Suprapubic skin (tissue), 3 donors: ENCODE results near the gene SFMBT1.

Experiments
- POLR2A ChIP-seq, 2 donors: fragments of 450-650 bp; IDR thresholded peaks; one replicate each; pipeline ENCODE4 v1.6.1; 2017; ENCODE audit warnings: antibody characterized with exemption in 2 of 2, mild to moderate bottlenecking in 2 of 2, moderate library complexity in 2 of 2
- TF ChIP-seq, protein P1 (sequence below), 2 donors: fragments of 200-600 bp in 1 of 2; fragments of 450-650 bp in 1 of 2; sonication (generic) in 1 of 2; IDR thresholded peaks; one replicate each; pipeline ENCODE4 v1.5.1; 2016 to 2019; ENCODE audit warnings: antibody characterized with exemption in 2 of 2, mild to moderate bottlenecking in 1 of 2, moderate library complexity in 1 of 2

DNA sequence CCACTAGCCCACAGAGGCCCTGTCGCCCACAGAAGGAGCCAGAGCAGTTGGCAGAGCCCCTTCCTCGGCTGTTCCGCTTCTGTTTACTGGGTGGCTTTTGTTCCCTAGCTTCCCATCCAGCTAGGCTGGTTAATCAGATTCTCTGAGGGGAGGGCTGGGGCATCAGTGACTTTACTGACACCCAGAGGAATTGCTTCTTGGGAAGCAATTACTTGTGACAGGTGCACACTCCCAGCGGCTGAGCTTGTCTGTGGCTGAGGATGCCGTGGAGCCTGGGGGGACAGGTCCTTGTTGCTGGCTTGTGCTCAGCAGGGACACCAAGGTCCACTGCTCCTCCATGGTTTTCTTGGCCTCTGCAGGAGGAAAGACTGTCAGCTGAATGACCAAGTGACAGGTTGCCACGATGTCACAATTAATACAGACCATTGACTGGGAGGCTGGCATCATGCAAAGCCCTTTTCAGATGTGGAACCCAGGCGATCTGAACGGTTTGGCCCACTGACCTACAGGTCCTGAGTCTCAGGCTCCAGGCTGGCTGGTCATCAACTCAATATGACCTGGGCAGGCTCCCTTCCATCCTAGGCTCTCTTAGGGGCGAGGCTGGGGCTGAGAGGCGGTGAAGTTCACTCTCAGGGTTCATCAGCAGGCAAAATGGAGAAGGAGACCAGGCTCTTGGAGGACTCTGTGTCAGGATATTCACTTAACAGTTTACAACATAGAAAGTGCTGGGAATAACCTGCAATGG lies 31.8 kb upstream of the SFMBT1 start:
- TF ChIP-seq POLR2A (IDR thresholded peaks at IDR 0.05), result no peak
- TF ChIP-seq, protein P1, sequence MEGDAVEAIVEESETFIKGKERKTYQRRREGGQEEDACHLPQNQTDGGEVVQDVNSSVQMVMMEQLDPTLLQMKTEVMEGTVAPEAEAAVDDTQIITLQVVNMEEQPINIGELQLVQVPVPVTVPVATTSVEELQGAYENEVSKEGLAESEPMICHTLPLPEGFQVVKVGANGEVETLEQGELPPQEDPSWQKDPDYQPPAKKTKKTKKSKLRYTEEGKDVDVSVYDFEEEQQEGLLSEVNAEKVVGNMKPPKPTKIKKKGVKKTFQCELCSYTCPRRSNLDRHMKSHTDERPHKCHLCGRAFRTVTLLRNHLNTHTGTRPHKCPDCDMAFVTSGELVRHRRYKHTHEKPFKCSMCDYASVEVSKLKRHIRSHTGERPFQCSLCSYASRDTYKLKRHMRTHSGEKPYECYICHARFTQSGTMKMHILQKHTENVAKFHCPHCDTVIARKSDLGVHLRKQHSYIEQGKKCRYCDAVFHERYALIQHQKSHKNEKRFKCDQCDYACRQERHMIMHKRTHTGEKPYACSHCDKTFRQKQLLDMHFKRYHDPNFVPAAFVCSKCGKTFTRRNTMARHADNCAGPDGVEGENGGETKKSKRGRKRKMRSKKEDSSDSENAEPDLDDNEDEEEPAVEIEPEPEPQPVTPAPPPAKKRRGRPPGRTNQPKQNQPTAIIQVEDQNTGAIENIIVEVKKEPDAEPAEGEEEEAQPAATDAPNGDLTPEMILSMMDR (IDR thresholded peaks at IDR 0.05), result no peak
